ENCODE results near the gene RRP36. TPM values are rescaled to one million over a fixed set of nuclear protein-coding genes. Genes with fewer than 3 reads are reported as not detected.

Gene RRP36
- total and polyA plus RNA-seq, 9 of the 15 experiments (the other 6 are each of a cell fraction or from before 2014, with no cell fraction given): 27.6 to 150 (median 114) TPM

- TF ChIP-seq ATF3 (IDR thresholded peaks at IDR 0.05) (no peak), ATF3 (CRISPR knock-in tag; conservative IDR thresholded peaks at IDR 0.05) (peak; percentile 73; the same call in 1 of the 2 replicates), HMGXB4 (CRISPR knock-in tag; IDR thresholded peaks at IDR 0.05) (peak; percentile 28; the same call in 1 of the 2 replicates), ZNF561 (CRISPR knock-in tag; conservative IDR thresholded peaks at IDR 0.05) (no peak), GABPB1 (CRISPR knock-in tag; IDR thresholded peaks at IDR 0.05) (peak; percentile 54), MTA3 (IDR thresholded peaks at IDR 0.05; ENCODE audit: borderline replicate concordance) (peak; percentile 52), ZBTB2 (IDR thresholded peaks at IDR 0.05) (no peak), L3MBTL2 (IDR thresholded peaks at IDR 0.05) (peak; percentile 53; the same call in 1 of the 2 replicates), SP2 (IDR thresholded peaks at IDR 0.05; ENCODE audit: extremely low read depth, low read depth, low read length, poor library complexity, severe bottlenecking) (peak; percentile 36), CREM (IDR thresholded peaks at IDR 0.05; ENCODE audit: low read depth) (peak; percentile 74), ZNF518B (CRISPR knock-in tag; IDR thresholded peaks at IDR 0.05) (no peak), FOS (IDR thresholded peaks at IDR 0.05; ENCODE audit: extremely low read depth, insufficient read length) (peak; percentile 91), PCBP1 (IDR thresholded peaks at IDR 0.05; ENCODE audit: low read depth, low read length, poor library complexity, severe bottlenecking) (peak; percentile 54), YY1 (IDR thresholded peaks at IDR 0.05; ENCODE audit: borderline replicate concordance in 1 of 3, control insufficient read depth in 1 of 3, extremely low read depth in 1 of 3, insufficient read depth in 3 of 3, insufficient read length in 1 of 3, insufficient replicate concordance in 2 of 3, low read depth in 1 of 3, low read length in 2 of 3) (peak in 2 of 3 experiments; percentile 63 to 65), PHF20 (IDR thresholded peaks at IDR 0.05; ENCODE audit: partially characterized antibody) (peak; percentile 27), ZKSCAN1 (IDR thresholded peaks at IDR 0.05; ENCODE audit: low read depth, low read length) (no peak), MED1 (CRISPR knock-in tag; IDR thresholded peaks at IDR 0.05; ENCODE audit: borderline replicate concordance) (no peak), ZNF436 (CRISPR knock-in tag; IDR thresholded peaks at IDR 0.05) (no peak), GTF2F1 (IDR thresholded peaks at IDR 0.05; ENCODE audit: low read depth, low read length) (peak; percentile 87; the same call in 1 of the 2 replicates)
These were observed 37.2 kb upstream of the RRP36 start, which contains the start of gene PPP2R5D (continued) for GRCh38 chr6:42984001-42984923.

All from K562 (cell line).